ENCODE measurements around the gene PCP4. TPM values are rescaled to one million over a fixed set of nuclear protein-coding genes. Genes with fewer than 3 reads are reported as not detected.

The PCP4 gene
- total and polyA plus RNA-seq, 9 donors = 0.25 to 4.7 (median 3.2) TPM; not detected in 3

GRCh38 chr21:39902986-39903385, 35.7 kb downstream of the PCP4 start:
- intact Hi-C loops (cut with DNase I) = no loop called here
- no peak for DNase-seq
- Histone ChIP-seq H3K9me3 (no peaks in the 10 kb centered on the region), H3K36me3 (no peaks in the 10 kb centered on the region), H3K27me3 (no peaks in the 10 kb centered on the region), H3K4me1 (ENCODE audit: insufficient read depth) (no peaks in the 10 kb centered on the region), H3K4me3 (no peak overlapping the region), H3K27ac (no peak overlapping the region)
- WGBS, 3 donors = 60 to 67% (median 61%) methylated on average over 5 of the region's 5 CpGs
- no peak for TF ChIP-seq CTCF (IDR thresholded peaks at IDR 0.05)
- TF ChIP-seq EP300 (IDR thresholded peaks at IDR 0.05) = no peak
- TF ChIP-seq POLR2A (IDR thresholded peaks at IDR 0.05) = no peak

GRCh38 chr21:39904457-39904856, 37.2 kb downstream of the PCP4 start:
- Histone ChIP-seq H3K9me3 (no peaks in the 10 kb centered on the region), H3K4me1 (ENCODE audit: insufficient read depth) (no peaks in the 10 kb centered on the region), H3K27me3 (no peaks in the 10 kb centered on the region), H3K36me3 (no peaks in the 10 kb centered on the region), H3K27ac (no peak overlapping the region), H3K4me3 (no peak overlapping the region)
- DNase-seq = no peak
- intact Hi-C loops (cut with DNase I) = no loop called here
- no peak for TF ChIP-seq POLR2A (IDR thresholded peaks at IDR 0.05)
- TF ChIP-seq EP300 (IDR thresholded peaks at IDR 0.05) = no peak
- TF ChIP-seq CTCF (IDR thresholded peaks at IDR 0.05) = no peak
- WGBS, 3 donors = 79 to 85% (median 83%) methylated on average over 3 of the region's 3 CpGs

- no peak for DNase-seq
- Histone ChIP-seq H3K27me3 (no peaks in the 10 kb centered on the region), H3K4me3 (no peak overlapping the region), H3K4me1 (ENCODE audit: insufficient read depth) (no peaks in the 10 kb centered on the region), H3K9me3 (no peaks in the 10 kb centered on the region), H3K27ac (no peak overlapping the region), H3K36me3 (no peaks in the 10 kb centered on the region)
- WGBS, 3 donors = 47 to 57% (median 52%) methylated on average over 9 of the region's 9 CpGs
- intact Hi-C loops (cut with DNase I) = no loop called here
- no peak for TF ChIP-seq EP300 (IDR thresholded peaks at IDR 0.05)
- TF ChIP-seq POLR2A (IDR thresholded peaks at IDR 0.05) = no peak
- no peak for TF ChIP-seq CTCF (IDR thresholded peaks at IDR 0.05)
Observed at GRCh38 chr21:39908265-39908923, 41.2 kb downstream of the PCP4 start.

- H3K9me3 ChIP-seq = no peaks in the 10 kb centered on the region
- no peak for TF ChIP-seq CTCF (IDR thresholded peaks at IDR 0.05)
- TF ChIP-seq POLR2A (IDR thresholded peaks at IDR 0.05) = no peak
- TF ChIP-seq EP300 (IDR thresholded peaks at IDR 0.05) = no peak
- H3K27ac ChIP-seq = no peak overlapping the region
- no peaks in the 10 kb centered on the region for H3K4me1 ChIP-seq (ENCODE audit: insufficient read depth)
- 56 to 65% (median 59%) methylated on average over 10 of the region's 10 CpGs for WGBS, 3 donors
- DNase-seq = no peak
- H3K27me3 ChIP-seq = no peaks in the 10 kb centered on the region
- H3K4me3 ChIP-seq = no peak overlapping the region
- intact Hi-C loops (cut with DNase I) = no loop called here
- H3K36me3 ChIP-seq = no peaks in the 10 kb centered on the region
Observed at GRCh38 chr21:39911286-39912199, 44.3 kb downstream of the PCP4 start.
